ENCODE data around the gene BICDL2.

Gene BICDL2

DNA sequence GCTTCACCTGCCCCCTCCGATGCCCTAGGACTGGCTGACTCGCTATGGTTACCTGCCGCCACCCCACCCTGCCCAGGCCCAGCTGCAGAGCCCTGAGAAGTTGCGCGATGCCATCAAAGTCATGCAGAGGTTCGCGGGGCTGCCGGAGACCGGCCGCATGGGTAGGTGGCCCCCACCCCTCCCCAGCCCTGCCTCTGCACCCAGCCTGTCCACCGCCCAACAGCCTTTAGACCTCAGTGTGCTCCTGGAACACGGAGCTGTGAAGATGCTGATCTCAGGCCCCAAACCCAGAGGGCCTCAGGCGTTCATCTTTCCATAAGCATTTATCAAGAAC lies 10.6 kb upstream of the BICDL2 start:
- no peak for DNase-seq (ENCODE audit: low read depth in 2 of 2)

DNA sequence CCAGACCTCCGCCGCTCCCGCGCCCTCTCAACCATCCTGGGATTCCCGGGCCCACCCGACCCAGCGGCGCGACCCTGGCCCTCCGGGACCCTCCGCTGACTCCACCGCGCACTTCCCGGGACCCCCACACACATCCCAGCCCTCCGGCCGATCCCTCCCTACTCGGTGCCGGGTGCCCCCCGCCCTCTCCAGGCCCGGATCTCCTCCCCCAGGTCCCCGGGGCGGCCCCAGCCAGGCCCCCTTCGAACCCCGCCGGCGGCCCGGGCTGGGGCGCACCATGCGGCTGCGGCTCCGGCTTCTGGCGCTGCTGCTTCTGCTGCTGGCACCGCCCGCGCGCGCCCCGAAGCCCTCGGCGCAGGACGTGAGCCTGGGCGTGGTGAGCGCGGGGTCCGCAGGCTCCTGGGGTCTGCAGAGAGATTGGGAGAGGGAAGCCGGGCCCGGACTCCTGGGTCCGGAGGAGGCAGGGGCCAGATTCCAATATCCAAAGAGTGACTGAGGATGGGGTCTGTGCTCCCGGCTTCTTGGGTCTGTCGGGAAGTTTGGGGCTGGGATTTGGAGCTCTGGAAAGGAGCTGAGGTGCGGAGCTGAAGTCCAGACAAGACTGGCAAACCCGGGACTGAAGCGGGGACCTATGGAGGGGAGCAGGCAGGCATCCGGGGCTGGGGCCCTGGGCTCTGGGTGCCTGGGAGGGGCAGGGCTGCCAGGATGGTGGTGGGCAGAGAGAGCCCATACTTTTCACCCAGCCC lies 10.1 kb upstream of the BICDL2 start:
- no peak for DNase-seq (ENCODE audit: low read depth in 2 of 2)

DNA sequence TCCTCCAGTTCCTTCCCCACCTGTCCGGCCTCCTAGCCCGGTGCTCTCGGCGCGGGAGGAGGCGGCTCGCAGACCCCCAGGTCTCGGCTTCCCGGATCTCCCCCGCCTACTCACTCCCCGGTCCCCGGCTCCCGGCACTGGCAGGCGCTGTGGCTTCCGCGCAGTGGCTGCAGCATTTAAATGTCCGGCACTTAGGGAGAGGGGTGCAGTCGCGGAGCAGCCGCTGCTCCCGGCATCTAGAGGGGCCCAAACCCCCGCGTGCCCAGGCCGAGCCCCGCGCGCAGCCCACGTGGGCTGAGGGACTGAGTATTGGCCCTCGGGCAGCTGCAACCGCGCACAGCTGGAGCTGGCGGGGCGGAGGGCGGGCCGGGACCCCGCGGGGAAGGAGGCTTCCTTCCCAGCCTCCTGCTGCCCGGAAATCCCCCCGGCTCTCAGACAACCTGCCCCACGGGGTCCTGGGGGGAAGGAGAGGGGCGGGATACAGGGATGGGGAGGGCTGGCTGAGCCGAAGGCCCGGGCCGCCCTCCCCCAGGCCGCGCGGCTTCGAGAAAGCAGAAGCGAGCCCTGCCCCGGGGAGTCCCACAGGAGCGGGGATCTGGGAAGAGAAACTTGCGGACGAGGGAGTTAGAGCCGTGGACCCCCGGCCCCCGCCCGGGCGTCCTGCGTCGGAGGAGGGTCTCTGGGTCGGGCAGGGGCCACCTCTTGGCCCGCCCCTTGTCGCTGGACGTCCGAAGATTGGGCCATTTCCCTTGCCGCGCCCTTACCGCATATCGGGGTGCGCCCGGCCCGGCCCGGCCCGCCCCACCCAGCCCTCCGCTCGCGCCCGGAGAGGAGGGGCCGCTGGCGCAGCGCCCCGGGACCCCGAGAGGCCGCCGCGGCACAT lies 9.3 kb upstream of the BICDL2 start, which contains the start of gene MMP25:
Gene MMP25 (plus strand): TSS at position 804 of the 883 bp plus-strand sequence. CDS start 357 bp downstream, outside the sequence.
- DNase-seq (ENCODE audit: low read depth in 2 of 2) = no peak

DNA sequence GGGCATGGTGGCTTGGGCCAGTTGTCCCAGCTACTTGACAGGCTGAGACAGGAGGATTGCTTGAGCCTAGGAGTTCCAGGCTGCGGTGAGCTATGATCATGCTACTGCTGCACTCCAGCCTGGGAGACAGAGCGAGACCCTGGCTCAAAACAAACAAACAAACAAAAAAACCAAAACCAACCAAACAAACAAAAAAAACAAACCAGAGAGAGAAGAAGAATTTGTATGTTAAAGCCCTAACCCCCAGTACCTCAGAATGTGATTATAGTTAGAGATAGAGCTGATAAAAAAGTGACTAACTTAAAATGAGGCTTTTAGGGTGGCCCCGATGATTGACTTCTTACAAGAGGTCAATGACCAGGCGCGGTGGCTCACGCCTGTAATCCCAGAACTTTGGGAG lies 8.0 kb upstream of the BICDL2 start:
- DNase-seq (ENCODE audit: low read depth in 2 of 2) = no peak

DNA sequence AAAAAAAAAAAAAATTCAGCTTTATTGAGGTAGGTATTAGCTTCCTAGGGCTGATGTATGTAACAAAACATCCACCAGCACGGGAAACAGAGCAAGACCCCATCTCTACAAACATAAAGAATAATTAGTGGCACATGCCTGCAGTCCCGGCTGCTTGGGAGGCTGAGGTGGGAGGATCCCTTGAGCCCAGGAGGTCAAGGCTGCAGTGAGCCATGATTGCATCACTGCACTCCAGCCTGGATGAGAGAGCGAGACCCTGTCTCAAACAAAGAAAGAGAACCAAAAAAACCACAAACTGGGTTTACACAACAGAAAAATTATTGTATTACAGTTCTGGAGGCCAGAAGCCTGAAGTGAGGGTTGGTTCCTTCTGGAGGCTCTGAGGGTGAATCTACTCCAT lies 5.6 kb upstream of the BICDL2 start:
- no peak for DNase-seq (ENCODE audit: low read depth in 2 of 2)

DNA sequence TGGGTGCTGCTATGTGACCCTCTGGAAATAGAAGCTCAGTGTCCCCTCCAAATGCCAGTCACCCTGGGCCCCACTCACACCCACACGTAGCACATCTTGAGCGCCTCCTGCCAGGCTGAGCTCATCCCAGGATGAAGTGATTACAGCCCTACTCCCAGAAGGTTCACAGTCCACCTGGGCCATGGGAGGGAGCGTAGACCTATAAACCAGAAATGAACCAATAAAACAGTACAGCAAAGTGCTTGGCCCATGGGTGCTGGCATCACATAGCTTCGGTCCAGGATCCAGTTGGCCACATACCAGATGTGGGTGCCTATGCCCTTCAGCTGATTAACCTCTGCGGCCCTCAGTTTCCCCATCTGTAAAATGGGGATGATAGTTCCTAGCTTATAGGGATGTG lies 2.2 kb upstream of the BICDL2 start:
- no peak for DNase-seq (ENCODE audit: low read depth in 2 of 2)

DNA sequence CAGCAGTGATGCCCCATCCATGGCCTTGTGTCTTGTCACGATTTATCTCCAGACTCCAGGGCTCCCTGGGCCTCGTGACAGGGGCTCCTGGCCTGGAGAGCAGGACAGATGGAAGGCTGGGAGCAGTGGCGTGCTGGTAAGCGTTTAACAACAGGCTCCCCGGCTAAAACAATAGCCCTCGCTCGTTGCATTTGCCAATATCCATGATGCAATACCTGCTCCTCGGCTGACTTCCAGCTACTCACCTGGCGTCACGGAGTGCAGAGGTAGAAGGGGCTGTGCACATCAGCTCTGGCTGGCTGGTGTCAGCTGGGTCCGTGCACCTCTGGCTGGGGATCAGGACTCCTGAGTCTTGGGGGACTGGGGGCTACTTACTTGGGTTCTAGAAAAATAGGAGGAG lies 1.5 kb upstream of the BICDL2 start:
- no peak for DNase-seq (ENCODE audit: low read depth in 2 of 2)

DNA sequence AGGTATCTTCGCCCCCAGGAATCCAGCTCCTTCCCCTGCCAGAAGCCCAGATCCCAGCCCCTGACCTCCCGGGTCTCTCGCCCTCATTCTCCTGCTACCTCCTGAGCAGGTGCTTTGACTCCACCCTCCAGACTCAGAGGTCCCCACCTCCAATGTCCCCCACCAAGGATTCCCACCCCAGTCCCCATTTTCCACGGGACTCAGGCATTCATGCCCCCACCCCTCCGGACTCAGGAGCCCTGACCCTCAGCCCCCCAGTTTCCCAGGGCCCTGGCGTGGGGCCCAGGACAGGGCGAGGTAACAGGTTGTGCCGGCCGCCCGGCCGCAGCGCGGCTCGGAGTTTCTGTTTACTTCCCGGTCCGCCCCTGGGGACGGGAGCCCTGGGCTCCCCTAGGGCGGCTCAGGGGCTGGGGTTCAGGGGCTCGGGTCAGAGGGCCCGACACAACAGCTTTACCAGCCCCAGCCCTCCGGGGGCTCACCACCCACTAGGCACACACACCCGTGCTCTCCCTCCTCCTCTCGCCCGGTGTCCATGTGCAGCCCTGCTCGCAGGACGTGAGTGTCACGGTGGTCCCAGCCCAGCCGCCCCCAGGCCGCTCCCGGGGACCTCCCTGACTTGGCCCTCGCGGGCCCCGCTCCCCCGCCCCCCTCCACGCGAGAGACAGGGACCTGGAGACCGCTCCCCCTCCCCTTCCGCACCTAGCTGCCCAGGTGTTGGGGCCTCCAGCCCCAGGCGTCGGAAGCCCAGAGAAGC lies 595 bp downstream of the BICDL2 start:
- DNase-seq (ENCODE audit: low read depth in 2 of 2) = no peak

DNA sequence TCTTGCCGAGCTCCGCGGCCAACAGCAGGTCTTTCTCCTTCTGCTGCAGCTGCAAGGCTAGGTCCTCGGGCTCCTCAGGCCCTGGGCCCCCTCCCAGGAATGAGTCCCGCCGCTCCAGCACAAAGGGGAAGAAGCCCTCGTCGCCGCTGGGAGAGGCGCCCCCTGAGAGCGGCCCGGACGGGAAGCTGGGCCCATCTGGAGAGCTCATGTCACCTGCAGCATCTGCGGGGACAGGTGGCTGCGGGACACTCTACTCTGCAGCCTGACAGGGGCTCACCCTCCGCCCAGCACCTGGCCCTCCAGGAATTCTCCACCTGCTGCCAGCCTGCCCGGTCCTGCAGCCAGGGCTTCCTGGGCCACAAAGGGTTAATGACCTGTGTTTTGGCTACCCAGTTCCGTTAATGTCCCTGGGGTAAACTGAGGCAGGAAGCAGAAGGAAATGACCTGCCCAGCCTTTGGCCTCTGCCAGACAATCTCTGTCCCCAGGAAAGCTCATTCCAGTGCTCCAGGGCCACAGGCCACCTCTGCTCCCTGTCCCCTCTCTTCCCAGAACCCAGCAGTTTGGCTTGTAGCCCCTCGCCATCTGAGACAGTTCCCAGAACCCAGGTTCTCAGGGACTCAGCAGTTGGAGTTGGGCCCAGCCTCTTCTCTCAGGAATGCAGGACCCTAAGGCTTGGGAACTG lies 1.3 kb downstream of the BICDL2 start:
- no peak for DNase-seq (ENCODE audit: low read depth in 2 of 2)

DNA sequence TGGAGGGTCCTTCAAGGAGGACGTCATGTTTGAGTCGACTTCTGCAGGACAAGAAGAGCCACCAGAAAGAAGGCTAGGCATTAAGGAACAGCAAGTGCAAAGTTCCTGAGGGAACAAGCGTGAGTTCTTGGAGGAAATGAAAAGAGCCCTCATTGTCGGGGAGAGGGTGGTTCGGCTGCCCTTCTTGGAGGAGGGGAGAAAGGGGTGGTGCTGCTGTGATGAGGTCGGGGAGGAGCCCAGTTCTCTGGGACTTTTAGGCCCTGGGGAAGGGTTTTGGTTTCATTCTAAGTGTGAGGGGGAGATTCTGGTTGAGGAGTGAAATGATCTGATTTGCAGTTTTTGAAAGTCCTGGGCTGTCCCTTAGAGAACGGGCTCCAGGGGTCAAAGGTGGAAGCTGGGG lies 4.1 kb downstream of the BICDL2 start:
- DNase-seq (ENCODE audit: low read depth in 2 of 2) = no peak

DNA sequence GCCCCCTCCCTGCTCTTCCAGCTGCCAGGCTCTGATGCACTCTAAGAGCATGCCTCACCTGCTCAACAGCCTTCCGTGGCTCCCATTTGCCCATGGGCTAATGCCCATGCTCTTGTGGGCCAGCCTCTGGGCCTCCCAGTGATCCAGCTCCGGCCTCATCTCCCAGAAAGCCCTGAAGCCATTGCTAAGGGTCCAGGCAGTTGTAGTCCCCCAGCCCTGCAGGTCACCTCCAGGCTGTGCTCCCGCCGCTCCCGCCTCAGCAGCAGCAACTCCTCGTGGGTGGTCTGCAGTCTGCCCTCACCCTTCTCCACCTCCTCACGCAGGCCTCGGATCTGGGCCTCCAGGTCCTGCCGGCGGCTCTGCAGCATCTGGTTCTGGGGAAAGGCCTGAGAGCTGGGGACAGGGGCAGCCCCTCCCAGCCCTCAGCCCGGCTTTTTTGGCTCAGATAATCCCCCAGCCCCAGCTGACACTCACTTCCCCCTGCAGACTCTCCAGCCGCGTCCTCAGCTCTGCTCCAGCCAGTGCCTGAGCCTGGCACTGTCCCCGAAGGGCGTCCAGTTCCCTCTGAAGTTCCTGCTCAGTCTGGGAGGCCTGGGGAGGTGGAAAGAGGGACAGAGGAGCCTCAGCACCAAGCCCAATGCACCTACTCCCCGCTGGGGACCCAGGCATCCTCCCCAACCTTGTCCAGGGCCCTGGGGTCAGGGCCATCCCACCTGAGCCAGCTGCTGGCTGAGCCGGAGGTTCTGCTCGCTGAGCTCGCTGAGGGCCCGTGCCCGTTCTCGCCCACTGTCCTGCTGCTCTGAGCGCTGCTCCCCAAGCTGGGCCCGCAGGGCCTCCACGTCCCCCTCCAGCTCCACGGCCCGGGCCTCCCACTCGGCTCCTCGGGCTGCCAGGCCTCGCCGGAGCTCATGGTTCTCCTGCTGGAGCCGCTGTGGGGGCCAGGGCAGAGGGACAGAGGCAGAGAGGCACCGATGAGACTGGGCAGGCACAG lies 6.2 kb downstream of the BICDL2 start:
- no peak for DNase-seq (ENCODE audit: low read depth in 2 of 2)

DNA sequence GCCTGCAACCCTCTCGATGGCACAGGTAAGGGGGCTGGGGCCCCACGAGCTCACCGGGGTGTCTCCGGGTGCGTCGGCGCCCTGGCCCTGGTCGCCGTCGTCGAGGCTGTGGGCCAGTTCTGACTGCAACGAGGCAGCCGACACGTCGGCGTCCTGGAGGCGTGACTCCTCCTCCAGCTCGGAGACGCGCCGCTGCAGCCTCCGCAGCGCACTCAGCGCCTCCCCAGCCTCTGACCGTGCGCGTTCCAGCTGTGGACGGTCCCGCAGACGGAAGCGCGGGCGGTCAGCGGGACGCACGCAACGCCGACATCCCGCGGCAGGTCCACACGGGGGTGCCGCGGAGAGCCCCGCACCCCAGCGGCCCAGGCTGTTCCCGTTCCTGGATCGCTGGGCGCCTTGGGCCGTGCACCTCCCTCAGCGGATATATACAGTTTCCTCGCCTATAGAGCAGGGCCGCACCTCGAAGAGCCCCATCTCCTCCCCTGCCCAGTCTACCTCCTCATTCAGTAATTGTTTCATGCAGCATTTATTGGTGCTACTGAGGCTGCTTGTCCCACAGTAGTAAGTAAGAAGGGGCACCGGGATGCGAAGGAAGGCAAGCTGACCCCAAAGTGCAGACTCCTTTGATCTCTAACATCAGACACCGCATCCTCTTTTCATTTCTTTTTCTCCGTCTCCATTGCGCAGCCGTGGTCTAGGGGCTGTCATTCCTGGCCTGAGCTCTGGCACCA lies 7.1 kb downstream of the BICDL2 start:
- peak in 1 of 2 donors; percentile 45 for DNase-seq (ENCODE audit: low read depth in 2 of 2)

DNA sequence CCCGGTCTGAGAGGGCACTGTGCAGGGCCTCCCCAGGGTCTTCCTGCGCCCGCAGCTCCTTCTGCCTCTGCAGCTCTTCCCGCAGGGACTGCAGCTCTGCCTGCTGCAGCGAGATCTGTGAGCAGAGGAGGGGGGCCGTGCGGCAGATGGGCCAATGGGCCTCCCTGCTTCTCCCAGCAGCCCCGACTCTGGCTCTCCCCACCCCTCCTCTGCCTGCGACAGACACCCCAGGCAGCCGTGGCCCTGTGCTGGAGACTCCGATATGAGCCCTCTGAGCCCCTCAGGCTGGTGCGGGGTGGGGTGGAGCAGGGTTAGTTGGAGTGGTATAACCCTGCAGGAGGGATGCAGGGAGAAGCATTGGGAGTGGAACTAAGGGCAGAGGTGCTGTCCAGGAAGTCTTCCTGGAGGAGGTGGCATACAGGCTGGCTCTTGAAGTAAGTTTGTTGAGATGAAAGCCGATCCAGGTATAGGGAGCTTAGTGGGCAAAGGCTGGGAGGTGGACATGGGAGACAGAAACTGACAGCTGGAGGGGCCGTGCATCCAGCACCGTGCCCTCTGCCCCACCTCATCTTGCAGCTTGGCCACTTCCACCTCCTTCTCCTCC lies 7.9 kb downstream of the BICDL2 start:
- DNase-seq (ENCODE audit: low read depth in 2 of 2) = no peak

DNA sequence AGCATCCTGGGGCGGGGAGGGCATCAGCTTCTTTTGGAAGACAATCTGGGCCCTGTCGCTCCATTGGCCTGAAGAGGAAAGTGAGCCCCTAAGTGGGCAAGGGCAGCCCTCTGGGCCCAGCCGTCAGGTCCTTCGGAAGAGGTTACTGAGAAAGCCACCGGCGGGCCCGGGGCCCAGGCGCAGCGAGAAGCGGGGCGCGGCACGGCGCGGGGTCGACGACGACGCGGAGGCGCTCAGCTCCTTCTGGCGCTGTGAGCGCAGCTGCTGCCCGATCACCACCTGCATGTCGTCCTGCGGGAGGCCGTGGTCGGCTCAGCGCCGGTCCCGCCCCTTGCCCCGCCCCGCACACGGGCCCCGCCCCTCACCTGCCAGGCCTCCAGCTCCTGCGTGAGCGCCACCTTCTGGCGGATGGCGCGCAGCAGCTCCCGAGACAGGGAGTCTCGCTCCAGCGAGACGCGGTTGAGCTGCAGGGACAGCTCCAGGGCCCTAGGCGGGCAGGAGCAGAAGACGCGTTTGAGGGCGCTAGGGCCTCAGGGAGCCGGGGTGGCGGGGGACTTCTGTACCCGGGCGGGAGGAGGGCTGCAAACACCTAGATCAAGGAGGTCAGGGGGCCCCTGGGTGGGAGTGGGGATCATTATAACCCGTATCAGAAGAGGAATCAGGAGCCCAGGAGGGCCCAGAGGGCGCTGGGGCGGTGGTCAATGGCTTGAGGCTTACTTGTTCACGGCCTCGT lies 8.6 kb downstream of the BICDL2 start:
- DNase-seq (ENCODE audit: low read depth in 2 of 2) = peak; percentile 85 to 92

DNA sequence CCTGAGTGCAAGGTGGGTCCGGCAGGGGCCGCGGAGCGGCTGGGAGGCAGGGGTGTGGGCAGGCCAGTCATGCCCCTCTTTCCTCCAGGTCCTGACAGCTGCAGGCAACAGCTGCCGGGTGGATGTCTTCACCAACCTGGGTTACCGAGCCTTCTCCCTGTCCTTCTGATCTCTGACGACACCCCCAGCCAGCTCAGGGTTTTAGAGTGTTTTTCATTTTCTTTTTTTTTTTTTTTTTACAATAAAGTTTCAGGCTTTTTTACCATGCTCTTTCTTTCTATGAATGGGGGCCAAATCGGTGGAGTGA lies 9.3 kb downstream of the BICDL2 start:
- DNase-seq (ENCODE audit: low read depth in 2 of 2) = no peak

DNA sequence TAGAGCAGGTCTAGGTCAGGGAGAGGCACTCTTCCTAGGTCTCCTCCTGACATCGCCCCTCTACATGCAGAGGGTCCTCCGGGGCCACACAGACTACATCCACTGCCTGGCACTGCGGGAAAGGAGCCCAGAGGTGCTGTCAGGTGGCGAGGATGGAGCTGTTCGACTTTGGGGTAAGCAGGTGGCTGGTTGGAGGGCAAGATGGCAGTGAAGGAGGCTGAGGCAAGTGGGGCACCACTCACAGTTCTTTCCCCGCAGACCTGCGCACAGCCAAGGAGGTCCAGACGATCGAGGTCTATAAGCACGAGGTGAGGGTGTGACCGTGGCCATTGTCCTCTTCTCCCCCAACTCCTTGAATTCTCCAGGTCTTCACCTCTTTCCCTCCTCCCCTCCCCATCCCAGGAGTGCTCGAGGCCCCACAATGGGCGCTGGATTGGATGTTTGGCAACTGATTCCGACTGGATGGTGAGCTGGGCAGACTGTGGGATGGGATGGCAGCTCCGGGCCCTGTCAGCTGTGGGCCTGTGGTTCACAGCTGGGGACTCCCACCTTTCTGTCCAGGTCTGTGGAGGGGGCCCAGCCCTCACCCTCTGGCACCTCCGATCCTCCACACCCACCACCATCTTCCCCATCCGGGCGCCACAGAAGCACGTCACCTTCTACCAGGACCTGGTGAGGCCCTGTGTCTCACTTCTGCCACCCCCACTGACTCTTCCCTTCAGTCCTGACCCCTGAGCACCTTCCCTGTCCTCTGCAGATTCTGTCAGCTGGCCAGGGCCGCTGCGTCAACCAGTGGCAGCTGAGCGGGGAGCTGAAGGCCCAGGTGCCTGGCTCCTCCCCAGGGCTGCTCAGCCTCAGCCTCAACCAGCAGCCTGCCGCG lies 9.9 kb downstream of the BICDL2 start:
- no peak for DNase-seq (ENCODE audit: low read depth in 2 of 2)

DNA sequence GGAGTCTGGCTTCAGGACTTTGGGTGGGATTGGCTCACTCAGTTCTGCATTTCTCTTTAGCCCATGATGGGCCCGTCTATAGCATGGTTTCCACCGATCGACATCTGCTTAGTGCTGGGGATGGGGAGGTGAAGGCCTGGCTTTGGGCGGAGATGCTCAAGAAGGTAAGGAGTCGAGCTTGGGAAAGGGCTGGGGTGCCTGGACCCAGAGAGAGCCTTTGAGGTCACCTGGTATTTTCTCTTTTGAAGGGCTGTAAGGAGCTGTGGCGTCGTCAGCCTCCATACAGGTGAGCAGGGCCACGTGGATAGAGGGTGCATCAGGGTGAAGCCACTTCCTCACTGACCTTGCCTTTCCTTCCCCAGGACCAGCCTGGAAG lies 10.8 kb downstream of the BICDL2 start:
- no peak for DNase-seq (ENCODE audit: low read depth in 2 of 2)
